HG02981 (cell line): ENCODE measurements around the gene HYAL2.

Experiments used
- ATAC-seq: cut with Tn5 transposase; IDR thresholded peaks from one replicate; pipeline ENCODE4 v1.9.1; 2021; ENCODE audit warnings: mild to moderate bottlenecking, moderate library complexity; ENCODE audit not compliant: unreplicated experiment

The HYAL2 gene

GRCh38 chr3:50322386-50323091, at the start of gene HYAL2:
Gene HYAL2 (minus strand): TSS chr3:50322745. CDS start chr3:50320489, 2,256 bp downstream.
- no peak for ATAC-seq

DNA sequence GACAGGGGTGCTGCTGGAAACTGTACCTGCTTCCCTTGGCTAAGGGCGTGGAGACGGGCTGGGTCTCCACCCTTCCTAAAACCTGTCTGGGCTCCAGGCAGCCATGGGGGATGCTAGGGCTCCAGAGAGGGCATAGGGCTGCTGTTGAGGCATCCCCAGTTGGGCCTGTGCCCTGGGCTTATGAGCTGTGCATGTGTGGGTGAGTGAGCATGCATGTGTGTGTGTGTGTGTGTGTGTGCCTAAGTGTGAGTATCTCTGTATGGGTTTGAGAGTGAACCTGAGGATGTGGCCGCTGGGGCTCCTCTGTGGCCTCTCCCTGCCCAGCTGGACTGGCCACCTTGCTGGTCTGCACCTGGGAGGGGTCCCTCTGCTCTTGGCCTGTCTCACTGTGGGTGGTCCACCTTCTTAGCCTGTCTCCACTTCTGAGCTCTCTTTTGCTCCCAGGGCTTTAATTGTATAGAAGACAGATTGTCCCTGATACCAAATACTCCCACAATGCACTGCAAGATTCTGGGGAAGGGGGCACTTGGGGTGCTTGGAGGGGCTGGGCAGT, 48.7 kb upstream of the HYAL2 start:
- no peak for ATAC-seq

- no peak for ATAC-seq
These were observed 48.0 kb upstream of the HYAL2 start for GRCh38 chr3:50370594-50370993.

DNA sequence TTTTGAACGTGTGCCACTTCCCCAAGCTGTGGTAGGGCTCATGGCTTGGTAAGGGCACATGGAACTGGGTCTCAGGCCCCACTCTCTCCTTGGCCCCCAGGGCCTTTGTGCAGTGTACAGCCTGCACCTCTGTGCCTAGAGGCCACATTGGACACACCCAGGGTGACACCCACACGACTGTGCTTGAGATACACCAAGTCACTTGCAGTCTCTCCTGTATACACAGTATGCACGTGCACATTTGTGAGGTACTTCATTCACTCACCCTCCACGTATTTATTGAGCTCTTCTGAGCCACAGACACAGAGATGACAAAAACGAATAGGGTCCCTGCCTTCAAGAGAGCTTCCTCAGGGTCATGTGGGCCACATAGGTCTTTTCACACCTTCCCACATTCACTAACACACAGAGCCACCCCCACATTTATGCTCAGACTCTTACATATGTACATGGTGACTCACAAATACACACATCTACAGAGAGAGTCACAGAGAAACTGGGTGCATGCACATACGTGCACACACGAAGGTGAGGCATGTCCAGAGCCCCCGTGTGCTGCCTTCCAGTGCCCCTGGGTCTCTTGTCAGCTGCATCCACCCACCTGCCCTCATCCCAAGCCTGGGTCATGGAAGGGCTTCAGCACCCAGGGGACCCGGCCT, 46.6 kb upstream of the HYAL2 start:
- no peak for ATAC-seq

DNA sequence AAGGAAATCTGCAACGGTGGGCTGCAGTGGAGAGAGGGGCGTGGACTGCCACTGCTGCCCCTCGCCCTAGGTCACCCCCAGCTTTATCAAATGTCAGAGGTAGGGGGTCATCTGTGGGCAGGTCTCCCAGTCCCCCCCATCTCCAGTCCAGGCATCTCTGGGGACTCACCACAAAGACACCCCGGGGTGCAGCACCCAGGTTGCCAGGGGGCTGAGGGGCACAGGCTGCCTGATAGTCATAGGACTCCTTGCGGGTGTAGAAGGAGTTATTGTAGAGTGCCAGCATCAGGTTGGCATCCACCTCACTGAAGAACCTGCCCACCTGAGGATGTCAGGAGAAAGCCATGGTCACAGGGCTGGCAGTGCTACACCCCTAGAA, 43.3 kb upstream of the HYAL2 start:
- ATAC-seq, result no peak

GRCh38 chr3:50365080-50365841, 42.7 kb upstream of the HYAL2 start:
- peak; percentile 89 for ATAC-seq

- ATAC-seq, result no peak
These were observed 42.1 kb upstream of the HYAL2 start for GRCh38 chr3:50364573-50365079.

GRCh38 chr3:50359760-50360110, 37.2 kb upstream of the HYAL2 start:
- no peak for ATAC-seq

DNA sequence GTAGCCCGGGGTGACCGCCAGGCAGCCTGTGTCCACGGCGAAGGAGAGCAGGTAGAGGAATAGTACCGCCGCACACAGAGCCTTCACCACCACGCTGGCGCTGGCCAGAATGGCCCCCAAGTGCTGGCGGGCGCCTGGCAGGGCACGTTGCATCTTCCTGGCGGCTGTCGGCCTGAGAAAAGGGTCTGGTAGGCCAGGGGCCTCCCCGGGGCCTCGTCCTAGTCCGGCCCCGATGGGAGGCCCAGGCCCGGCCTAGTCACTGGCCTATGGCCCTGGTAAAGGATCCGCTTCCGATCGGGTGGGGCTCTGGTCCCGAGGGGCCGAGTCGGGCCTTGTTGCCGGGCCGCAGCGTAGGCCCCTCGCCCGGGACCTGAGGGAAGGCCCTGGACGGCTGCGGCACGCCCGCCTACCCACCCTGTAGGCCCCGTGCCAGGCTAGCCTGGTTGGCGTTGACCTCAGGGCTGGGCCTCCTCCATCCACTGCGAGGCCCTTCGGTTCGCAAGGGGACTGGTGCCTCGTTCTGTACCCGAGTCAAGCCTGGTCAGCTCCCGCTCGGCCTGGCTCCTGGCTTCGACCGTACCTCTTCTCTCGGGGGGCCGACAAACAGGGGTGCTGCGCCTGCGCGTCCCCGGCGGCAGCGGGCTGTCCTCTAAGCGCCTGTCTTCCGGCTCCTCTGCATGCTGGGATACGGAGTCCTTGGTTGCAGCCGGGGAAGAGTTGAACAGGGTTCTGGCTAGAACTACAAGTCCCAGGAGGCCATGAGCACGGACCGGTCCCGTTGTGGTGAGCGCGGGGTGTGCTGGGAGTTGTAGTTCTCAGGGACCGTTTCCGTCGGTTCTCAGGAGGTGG, 36.6 kb upstream of the HYAL2 start, which contains the start of gene TMEM115:
TMEM115 (minus strand) TSS at position 611 of the 849 bp plus-strand sequence; CDS start at position 153, 458 bp downstream.
- peak; percentile 100 for ATAC-seq

DNA sequence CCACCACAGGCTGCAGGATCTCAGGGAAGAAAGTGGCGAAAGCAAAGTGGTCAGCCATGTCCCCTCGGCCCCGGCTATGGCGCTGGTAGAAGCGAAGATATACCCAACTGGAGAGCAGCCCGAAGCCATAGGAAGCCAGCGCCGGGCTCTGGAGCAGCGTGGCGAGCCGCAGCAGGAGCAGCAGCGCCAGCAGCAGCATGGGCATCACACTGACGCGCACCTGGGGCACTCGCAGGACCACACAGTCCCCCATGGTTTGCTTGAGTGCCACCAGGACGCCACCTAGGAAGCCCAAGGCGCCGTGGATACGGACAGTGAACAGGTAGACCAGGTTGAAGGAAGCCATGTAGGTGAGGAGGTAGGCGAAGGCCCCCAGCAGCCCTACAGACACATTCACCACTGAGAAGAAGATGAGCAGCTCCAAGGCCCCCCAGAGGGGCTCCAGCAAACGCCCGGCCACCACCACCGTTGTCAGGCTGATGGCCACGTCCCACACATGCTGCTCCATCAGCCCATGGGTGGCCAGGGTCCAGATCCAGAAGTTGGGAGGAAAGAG, 35.9 kb upstream of the HYAL2 start:
- ATAC-seq, result no peak

- ATAC-seq, result no peak
These were observed 34.9 kb upstream of the HYAL2 start for GRCh38 chr3:50357481-50357880.

GRCh38 chr3:50356553-50356952, 34.0 kb upstream of the HYAL2 start:
- ATAC-seq, result no peak

DNA sequence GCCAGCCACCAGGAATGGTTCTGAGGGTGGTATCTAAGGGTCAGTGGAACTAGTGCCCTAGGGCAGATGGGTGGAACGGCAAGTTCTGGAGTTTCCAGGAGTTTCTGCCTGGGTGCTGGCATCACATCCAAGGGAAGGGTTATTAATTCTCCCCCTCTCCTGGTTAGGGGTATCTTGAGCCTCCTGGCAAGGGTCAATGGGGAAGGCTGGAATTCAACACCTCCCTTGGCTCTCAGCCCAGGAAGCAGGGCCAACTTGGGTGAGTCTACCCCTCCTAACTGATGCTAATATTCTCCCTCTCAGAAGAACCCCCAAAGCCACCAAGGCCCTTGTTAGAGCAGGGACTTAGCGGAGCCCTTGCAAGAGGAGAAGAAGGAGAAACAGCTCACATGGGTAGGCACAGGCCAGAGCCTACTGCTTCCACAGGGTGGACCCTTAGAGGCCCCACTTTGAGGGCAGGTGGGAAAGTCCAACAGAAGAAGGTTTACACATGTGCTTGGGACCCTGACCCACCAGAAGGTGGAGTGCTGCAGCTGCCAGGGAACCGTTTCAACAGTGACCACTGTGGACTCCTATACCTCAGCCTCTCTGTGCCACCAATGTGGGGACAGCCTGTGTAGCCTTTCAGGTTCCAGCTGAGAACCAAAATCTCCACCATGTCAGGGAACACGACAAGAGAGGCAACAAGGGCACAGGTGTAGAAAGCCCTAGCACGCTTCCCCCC, 33.4 kb upstream of the HYAL2 start:
- ATAC-seq, result no peak

DNA sequence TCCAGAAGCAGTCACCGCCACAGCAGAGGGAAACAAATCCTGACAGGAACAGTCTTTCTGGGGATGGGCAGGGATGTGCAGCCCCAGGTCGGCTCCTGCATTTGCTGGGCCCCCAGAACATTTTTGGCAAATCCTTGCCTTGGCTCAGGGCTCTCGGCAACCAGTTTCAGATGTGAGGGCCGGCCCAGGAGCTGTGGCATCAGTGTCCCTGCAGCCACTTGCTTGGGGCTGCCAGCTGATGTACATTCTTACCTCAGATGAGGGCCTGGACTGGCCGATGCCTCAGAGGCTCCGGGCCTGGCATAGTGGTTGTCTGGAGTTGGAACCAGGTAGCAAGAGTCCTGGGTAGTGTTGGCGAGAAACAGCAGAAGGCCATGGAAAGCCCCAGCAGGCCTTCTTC, 32.3 kb upstream of the HYAL2 start:
- no peak for ATAC-seq

- no peak for ATAC-seq
These were observed 31.7 kb upstream of the HYAL2 start for GRCh38 chr3:50354186-50354764.

DNA sequence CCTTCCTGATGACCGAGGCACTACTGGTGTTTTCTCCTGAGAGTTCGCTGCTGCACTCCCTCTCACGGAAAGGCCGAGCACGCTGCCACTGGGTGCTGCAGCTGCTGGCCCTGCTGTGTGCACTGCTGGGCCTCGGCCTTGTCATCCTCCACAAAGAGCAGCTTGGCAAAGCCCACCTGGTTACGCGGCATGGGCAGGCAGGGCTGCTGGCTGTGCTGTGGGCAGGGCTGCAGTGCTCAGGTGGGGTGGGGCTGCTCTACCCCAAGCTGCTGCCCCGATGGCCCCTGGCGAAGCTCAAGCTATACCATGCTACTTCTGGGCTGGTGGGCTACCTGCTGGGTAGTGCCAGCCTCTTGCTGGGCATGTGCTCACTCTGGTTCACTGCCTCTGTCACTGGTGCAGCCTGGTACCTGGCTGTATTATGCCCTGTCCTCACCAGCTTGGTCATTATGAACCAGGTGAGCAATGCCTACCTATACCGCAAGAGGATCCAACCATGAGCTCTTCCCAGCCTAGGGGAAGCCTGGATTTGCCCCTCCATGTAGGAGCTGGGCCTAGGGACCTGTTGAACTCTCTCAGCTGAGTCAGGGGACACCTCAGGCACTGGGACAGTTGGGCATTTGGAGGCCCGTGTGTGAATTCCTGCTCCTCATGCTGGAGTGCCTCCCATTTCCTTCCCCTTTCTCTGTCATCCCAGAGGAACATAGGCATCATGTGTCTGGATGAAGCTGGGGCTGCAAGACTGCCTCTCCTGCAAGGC, 30.9 kb upstream of the HYAL2 start:
- ATAC-seq, result no peak

DNA sequence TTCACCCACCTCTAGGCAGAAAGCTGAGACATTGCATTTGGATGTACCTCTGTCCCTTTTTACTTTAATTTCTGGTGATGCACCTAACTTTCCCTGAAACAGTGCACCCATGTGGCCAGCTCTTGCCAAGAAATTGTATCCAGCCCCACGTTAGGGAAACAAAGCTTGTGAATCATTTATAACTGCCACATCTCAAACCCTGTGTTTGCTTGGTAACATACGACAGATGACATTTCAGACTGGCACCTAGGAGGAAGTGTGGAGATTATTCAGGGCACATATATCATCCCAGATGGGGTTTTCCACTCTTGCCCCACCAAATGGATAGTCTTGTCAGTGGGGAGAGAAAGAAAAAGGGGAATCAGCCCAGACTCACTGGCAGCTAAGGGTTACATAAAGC, 30.2 kb upstream of the HYAL2 start:
- ATAC-seq, result no peak

- ATAC-seq, result no peak
These were observed 28.8 kb upstream of the HYAL2 start for GRCh38 chr3:50351323-50351697.
